ENCODE results near the gene DPYSL3. TPM values are rescaled to one million over a fixed set of nuclear protein-coding genes. Genes with fewer than 3 reads are reported as not detected.
A peak's percentile ranks its signal among the peaks of the same experiment; 100 is the strongest.

The DPYSL3 gene
- total RNA-seq, 1 donor from 2014 or later: 42.4 TPM

GRCh38 chr5:147408980-147409379 is 100.9 kb downstream of the DPYSL3 start:
- H3K4me3 ChIP-seq (ENCODE audit: low read depth, low read length): no peak overlapping the region
- DNase-seq (ENCODE audit: low read depth): no peak
- no peak for TF ChIP-seq CTCF (IDR thresholded peaks at IDR 0.05; ENCODE audit: insufficient read depth, low read length, poor library complexity, severe bottlenecking)
- H3K36me3 ChIP-seq (ENCODE audit: control insufficient read depth, insufficient read depth, low read length): no peaks in the 10 kb centered on the region
- H3K27me3 ChIP-seq (ENCODE audit: control insufficient read depth, insufficient read depth, low read length): no peaks in the 10 kb centered on the region

GRCh38 chr5:147407094-147407681 is 102.7 kb downstream of the DPYSL3 start:
- peak; percentile 75 for DNase-seq (ENCODE audit: low read depth)
- Histone ChIP-seq H3K27me3 (ENCODE audit: control insufficient read depth, insufficient read depth, low read length) (no peaks in the 10 kb centered on the region), H3K4me3 (ENCODE audit: low read depth, low read length) (no peak overlapping the region), H3K36me3 (ENCODE audit: control insufficient read depth, insufficient read depth, low read length) (no peaks in the 10 kb centered on the region)
- TF ChIP-seq CTCF (IDR thresholded peaks at IDR 0.05; ENCODE audit: insufficient read depth, low read length, poor library complexity, severe bottlenecking): no peak

- no peak overlapping the region for H3K4me3 ChIP-seq (ENCODE audit: low read depth, low read length)
- no peaks in the 10 kb centered on the region for H3K36me3 ChIP-seq (ENCODE audit: control insufficient read depth, insufficient read depth, low read length)
- no peak for TF ChIP-seq CTCF (IDR thresholded peaks at IDR 0.05; ENCODE audit: insufficient read depth, low read length, poor library complexity, severe bottlenecking)
- no peak for DNase-seq (ENCODE audit: low read depth)
- no peaks in the 10 kb centered on the region for H3K27me3 ChIP-seq (ENCODE audit: control insufficient read depth, insufficient read depth, low read length)
Observed at GRCh38 chr5:147406636-147407035, 103.2 kb downstream of the DPYSL3 start.

- Histone ChIP-seq H3K4me3 (ENCODE audit: low read depth, low read length) (no peak overlapping the region), H3K27me3 (ENCODE audit: control insufficient read depth, insufficient read depth, low read length) (no peaks in the 10 kb centered on the region), H3K36me3 (ENCODE audit: control insufficient read depth, insufficient read depth, low read length) (no peaks in the 10 kb centered on the region)
- no peak for TF ChIP-seq CTCF (IDR thresholded peaks at IDR 0.05; ENCODE audit: insufficient read depth, low read length, poor library complexity, severe bottlenecking)
- DNase-seq (ENCODE audit: low read depth): no peak
Observed at GRCh38 chr5:147404706-147405105, 105.2 kb downstream of the DPYSL3 start.

DNA sequence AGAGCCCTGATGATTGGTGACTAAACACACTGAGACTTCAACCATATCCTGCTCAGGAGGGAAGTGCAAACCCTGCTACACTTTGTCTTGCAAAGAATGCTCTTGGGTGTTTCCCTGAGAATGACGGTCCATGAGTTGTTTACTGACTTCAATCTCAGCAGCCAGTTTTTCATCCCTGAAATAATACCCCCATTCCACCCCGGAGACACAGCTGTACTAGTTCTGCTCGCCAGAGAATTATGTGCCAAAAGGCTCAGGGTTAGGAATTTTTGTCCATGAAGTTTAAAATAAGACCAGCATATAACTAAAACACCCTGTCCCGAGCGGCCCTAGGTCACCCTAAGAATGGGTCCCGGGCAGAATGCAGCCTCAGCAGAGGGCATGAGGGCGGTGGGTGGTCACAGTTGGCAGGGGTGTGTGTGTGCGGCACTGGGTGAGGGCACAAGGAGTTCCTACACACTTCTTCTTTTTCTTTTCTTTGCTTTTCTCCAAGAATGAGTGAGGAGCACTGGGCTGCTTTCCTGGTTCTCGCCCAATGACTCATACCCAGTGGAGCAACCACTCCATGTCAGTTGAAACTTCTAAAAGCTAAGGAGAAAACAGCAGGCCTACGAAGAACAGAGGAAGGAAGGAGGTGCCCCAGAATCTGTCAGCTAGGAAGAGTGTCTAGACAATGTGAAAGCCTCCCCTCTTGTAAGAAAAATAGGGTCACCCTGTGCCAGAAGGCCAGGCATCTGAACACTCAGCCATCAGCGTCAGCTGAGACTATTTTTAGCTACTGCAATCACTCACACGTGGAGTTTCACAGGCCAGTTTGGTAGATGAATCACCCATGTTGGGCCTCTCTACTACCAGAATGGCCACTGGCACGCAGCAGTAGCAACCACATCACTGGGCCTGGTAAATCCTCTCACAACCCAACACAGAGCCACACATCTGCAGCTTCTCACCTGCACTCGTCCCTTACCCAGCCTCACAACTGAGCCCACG is 105.9 kb downstream of the DPYSL3 start:
- peak; percentile 94 for DNase-seq (ENCODE audit: low read depth)
- no peaks in the 10 kb centered on the region for H3K27me3 ChIP-seq (ENCODE audit: control insufficient read depth, insufficient read depth, low read length)
- no peak overlapping the region for H3K4me3 ChIP-seq (ENCODE audit: low read depth, low read length)
- no peaks in the 10 kb centered on the region for H3K36me3 ChIP-seq (ENCODE audit: control insufficient read depth, insufficient read depth, low read length)
- TF ChIP-seq CTCF (IDR thresholded peaks at IDR 0.05; ENCODE audit: insufficient read depth, low read length, poor library complexity, severe bottlenecking): no peak

All from kidney epithelial cell (primary cell).